WTC11 (cell line): ENCODE measurements around the gene HTR7. TPM values are rescaled to one million over a fixed set of nuclear protein-coding genes. Genes with fewer than 3 reads are reported as not detected.
"Not testable (repeated sequence)": the region's sequence is repeated elsewhere in the genome, so short reads cannot be mapped to it uniquely, and the experiment has no call there.

Experiments
- ATAC-seq: fragments of 200-7000 bp; cut with Tn5 transposase; 2 replicates; pipeline ENCODE4 v1.10.0; 2021; ENCODE audit warnings: mild to moderate bottlenecking, moderate library complexity
- CTCF ChIA-PET: fragments of 300-600 bp; sonication (Branson Sonifier 250); formaldehyde crosslinking; loops from one replicate; lab custom pipeline; 2021; ENCODE audit warnings: antibody characterized with exemption; lab: Charles Lee
- POLR2A ChIA-PET: fragments of 350-600 bp; sonication (Branson Sonifier 250); formaldehyde crosslinking; loops from one replicate; lab custom pipeline; 2021; ENCODE audit warnings: antibody characterized with exemption; lab: Charles Lee
- DNase-seq: peaks from one replicate; pipeline ENCODE4 v3.0.0; 2021; ENCODE audit warnings: low spot score
- H3K27ac Mint-ChIP-seq: 2 replicates; pipeline ENCODE4 v1.8.0; 2021; ENCODE audit warnings: mixed read lengths
- H3K27me3 Mint-ChIP-seq: 2 replicates; pipeline ENCODE4 v1.8.0; 2021; ENCODE audit warnings: low read depth, mild to moderate bottlenecking, moderate library complexity, mixed read lengths
- H3K36me3 Mint-ChIP-seq: 2 replicates; pipeline ENCODE4 v1.8.0; 2021; ENCODE audit warnings: mixed read lengths
- H3K4me1 Mint-ChIP-seq: 2 replicates; pipeline ENCODE4 v1.8.0; 2022; ENCODE audit warnings: mixed read lengths
- H3K4me3 Mint-ChIP-seq: 2 replicates; pipeline ENCODE4 v1.8.0; 2021; ENCODE audit warnings: mild to moderate bottlenecking, moderate library complexity, mixed read lengths
- H3K9me3 Mint-ChIP-seq: 2 replicates; pipeline ENCODE4 v1.8.0; 2021; ENCODE audit warnings: mixed read lengths
- ATF1 ChIP-seq: sonication (generic); formaldehyde crosslinking; IDR thresholded peaks from 2 replicates; pipeline ENCODE4 v1.8.1; 2023; ENCODE audit warnings: mild to moderate bottlenecking, moderate library complexity, missing genetic modification reagents
- CBFB ChIP-seq: sonication (generic); formaldehyde crosslinking; IDR thresholded peaks from 2 replicates; pipeline ENCODE4 v1.8.1; 2022; ENCODE audit warnings: mild to moderate bottlenecking, low read depth, missing genetic modification reagents
- CREB1 ChIP-seq: sonication (generic); formaldehyde crosslinking; IDR thresholded peaks from 2 replicates; pipeline ENCODE4 v1.8.0; 2023; ENCODE audit warnings: mild to moderate bottlenecking, missing genetic modification reagents
- GTF2I ChIP-seq: fragments of 250-450 bp; sonication (Bioruptor Pico); conservative IDR thresholded peaks from 2 replicates; pipeline ENCODE4 v1.4.0; 2021; ENCODE audit warnings: mild to moderate bottlenecking
- HMGA2 ChIP-seq: fragments of 250-450 bp; sonication (Bioruptor Pico); IDR thresholded peaks from 2 replicates; pipeline ENCODE4 v1.4.0; 2021; ENCODE audit warnings: mild to moderate bottlenecking, moderate library complexity
- JAZF1 ChIP-seq: fragments of 250-450 bp; sonication (Bioruptor Pico); IDR thresholded peaks from 2 replicates; pipeline ENCODE4 v1.9.0; 2021; ENCODE audit warnings: moderate library complexity, mild to moderate bottlenecking, inconsistent platforms
- NR1H2 ChIP-seq: sonication (generic); formaldehyde crosslinking; IDR thresholded peaks from 2 replicates; pipeline ENCODE4 v1.9.0; 2021; ENCODE audit warnings: mild to moderate bottlenecking, moderate library complexity, missing genetic modification reagents
- NR3C1 ChIP-seq: sonication (generic); formaldehyde crosslinking; conservative IDR thresholded peaks from 2 replicates; pipeline ENCODE4 v1.8.1; 2023; ENCODE audit warnings: low read depth, mild to moderate bottlenecking, missing genetic modification reagents
- RELA ChIP-seq: sonication (generic); formaldehyde crosslinking; IDR thresholded peaks from 2 replicates; pipeline ENCODE4 v1.8.1; 2022; ENCODE audit warnings: missing genetic modification reagents, mild to moderate bottlenecking, borderline replicate concordance
- TCF7 ChIP-seq: sonication (generic); formaldehyde crosslinking; IDR thresholded peaks from 2 replicates; pipeline ENCODE4 v1.8.0; 2022; ENCODE audit warnings: mild to moderate bottlenecking, low read depth, missing genetic modification reagents, moderate library complexity
- TEAD4 ChIP-seq: sonication (generic); formaldehyde crosslinking; IDR thresholded peaks from 2 replicates; pipeline ENCODE4 v1.8.0; 2022; ENCODE audit warnings: mild to moderate bottlenecking, missing genetic modification reagents
- ZNF121 ChIP-seq: sonication (generic); formaldehyde crosslinking; IDR thresholded peaks from 2 replicates; pipeline ENCODE4 v1.8.0; 2023; ENCODE audit warnings: missing genetic modification reagents
- ZNF317 ChIP-seq: sonication (generic); formaldehyde crosslinking; IDR thresholded peaks from 2 replicates; pipeline ENCODE4 v1.8.1; 2023; ENCODE audit warnings: low read depth, mild to moderate bottlenecking, moderate library complexity, missing genetic modification reagents, borderline replicate concordance
- ZNF416 ChIP-seq: fragments of 250-450 bp; sonication (Bioruptor Pico); IDR thresholded peaks from 2 replicates; pipeline ENCODE4 v1.9.0; 2021; ENCODE audit warnings: mild to moderate bottlenecking, inconsistent platforms
- ZNF423 ChIP-seq: fragments of 250-450 bp; sonication (Bioruptor Pico); IDR thresholded peaks from 2 replicates; pipeline ENCODE4 v2.1.2; 2022; ENCODE audit warnings: mild to moderate bottlenecking, moderate library complexity
- total RNA-seq: library from RNA; stranded (reverse); gene quantifications from 3 replicates; pipeline ENCODE4 v1.2.3, GENCODE V29; 2021
- TF ChIP-seq, protein P1 (sequence below): sonication (generic); formaldehyde crosslinking; IDR thresholded peaks from 2 replicates; pipeline ENCODE4 v1.8.1; 2022; ENCODE audit warnings: low read depth, mild to moderate bottlenecking, moderate library complexity, missing genetic modification reagents, borderline replicate concordance
- TF ChIP-seq, protein P2 (sequence below): sonication (generic); formaldehyde crosslinking; IDR thresholded peaks from 2 replicates; pipeline ENCODE4 v1.8.1; 2022; ENCODE audit warnings: mild to moderate bottlenecking, moderate library complexity, missing genetic modification reagents
- TF ChIP-seq, protein P3 (sequence below): sonication (generic); formaldehyde crosslinking; IDR thresholded peaks from 2 replicates; pipeline ENCODE4 v1.8.0; 2022; ENCODE audit warnings: mild to moderate bottlenecking, missing genetic modification reagents
- TF ChIP-seq, protein P4 (sequence below): sonication (generic); formaldehyde crosslinking; IDR thresholded peaks from 2 replicates; pipeline ENCODE4 v1.8.1; 2022; ENCODE audit warnings: mild to moderate bottlenecking, missing genetic modification reagents, moderate library complexity, borderline replicate concordance
- TF ChIP-seq, protein P5 (sequence below): sonication (generic); formaldehyde crosslinking; IDR thresholded peaks from 2 replicates; pipeline ENCODE4 v1.8.0; 2023; ENCODE audit warnings: mild to moderate bottlenecking, missing genetic modification reagents

HTR7 gene
- total RNA-seq, 1 experiment from 2014 or later = 11.2 TPM

DNA sequence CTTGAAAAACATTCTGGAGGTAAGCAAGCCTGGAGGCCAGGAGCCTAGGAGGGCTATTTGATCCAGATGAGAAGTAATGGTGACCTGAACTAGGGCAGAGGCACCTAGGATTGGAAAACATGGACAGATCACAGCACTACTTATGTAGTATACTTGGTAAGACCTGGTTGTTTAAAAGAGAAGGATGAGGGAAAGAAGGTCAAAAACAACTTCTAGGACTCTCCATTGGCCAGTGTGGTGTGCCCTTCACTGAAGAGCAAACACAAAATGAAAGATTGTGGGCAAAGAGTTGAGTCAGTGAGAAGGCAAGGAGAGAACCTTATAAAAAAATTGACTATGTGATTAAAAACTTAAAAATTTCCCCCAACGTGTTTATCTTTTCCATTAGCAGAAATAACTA lies 48.8 kb upstream of the HTR7 start:
- ChIA-PET POLR2A (no interaction called here), CTCF (interaction anchor here (0.6 kb wide), 1 partner anchor 64 kb away, joined by 3 read pairs; no protein-coding TSS in a partner anchor)
- H3K9me3 Mint-ChIP-seq = 0 out of 2 replicates have a peak, but pooled peaks cover 7% of the 10 kb centered on the region
- H3K36me3 Mint-ChIP-seq = no peaks in the 10 kb centered on the region
- TF ChIP-seq JAZF1 (no peak), ZNF423 (CRISPR knock-in tag) (no peak)
- TF ChIP-seq, protein P1, sequence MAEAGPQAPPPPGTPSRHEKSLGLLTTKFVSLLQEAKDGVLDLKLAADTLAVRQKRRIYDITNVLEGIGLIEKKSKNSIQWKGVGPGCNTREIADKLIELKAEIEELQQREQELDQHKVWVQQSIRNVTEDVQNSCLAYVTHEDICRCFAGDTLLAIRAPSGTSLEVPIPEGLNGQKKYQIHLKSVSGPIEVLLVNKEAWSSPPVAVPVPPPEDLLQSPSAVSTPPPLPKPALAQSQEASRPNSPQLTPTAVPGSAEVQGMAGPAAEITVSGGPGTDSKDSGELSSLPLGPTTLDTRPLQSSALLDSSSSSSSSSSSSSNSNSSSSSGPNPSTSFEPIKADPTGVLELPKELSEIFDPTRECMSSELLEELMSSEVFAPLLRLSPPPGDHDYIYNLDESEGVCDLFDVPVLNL (CRISPR knock-in tag) = no peak
- TF ChIP-seq, protein P2, sequence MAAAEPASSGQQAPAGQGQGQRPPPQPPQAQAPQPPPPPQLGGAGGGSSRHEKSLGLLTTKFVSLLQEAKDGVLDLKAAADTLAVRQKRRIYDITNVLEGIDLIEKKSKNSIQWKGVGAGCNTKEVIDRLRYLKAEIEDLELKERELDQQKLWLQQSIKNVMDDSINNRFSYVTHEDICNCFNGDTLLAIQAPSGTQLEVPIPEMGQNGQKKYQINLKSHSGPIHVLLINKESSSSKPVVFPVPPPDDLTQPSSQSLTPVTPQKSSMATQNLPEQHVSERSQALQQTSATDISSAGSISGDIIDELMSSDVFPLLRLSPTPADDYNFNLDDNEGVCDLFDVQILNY (CRISPR knock-in tag) = no peak
- H3K27ac Mint-ChIP-seq = no peak overlapping the region
- H3K4me1 Mint-ChIP-seq = peaks cover under 1% of the 10 kb centered on the region; the same call in 1 of the 2 replicates
- H3K27me3 Mint-ChIP-seq = peaks cover 25% of the 10 kb centered on the region
- no peak for DNase-seq
- H3K4me3 Mint-ChIP-seq = no peak overlapping the region
- no peak for ATAC-seq

DNA sequence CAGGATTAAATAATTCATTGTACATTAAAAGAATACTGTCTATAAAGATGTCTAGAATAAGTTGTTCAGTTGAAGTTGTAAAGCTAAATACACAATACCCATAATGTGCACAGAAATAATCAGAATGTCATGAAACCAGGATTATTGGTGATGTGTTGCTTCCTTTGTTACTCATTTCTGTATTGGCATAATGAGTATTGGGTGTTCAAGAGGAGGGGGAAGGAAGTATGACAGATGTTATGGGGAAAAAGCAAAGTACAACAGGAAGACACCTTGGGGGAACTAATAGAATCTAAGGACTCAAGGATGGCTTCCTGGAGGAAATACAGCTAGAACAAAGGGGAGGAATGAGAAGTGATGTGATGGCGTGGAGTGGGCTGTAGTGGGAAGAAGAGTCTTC lies 48.1 kb upstream of the HTR7 start:
- no peak overlapping the region for H3K27ac Mint-ChIP-seq
- ChIA-PET POLR2A (no interaction called here), CTCF (no interaction called here)
- no peak overlapping the region for H3K4me3 Mint-ChIP-seq
- TF ChIP-seq RELA (CRISPR knock-in tag) (no peak), JAZF1 (no peak), HMGA2 (CRISPR knock-in tag) (no peak), ZNF317 (CRISPR knock-in tag) (no peak), CBFB (CRISPR knock-in tag) (no peak), ATF1 (CRISPR knock-in tag) (no peak), NR3C1 (CRISPR knock-in tag) (no peak), CREB1 (no peak), TEAD4 (no peak), NR1H2 (no peak)
- TF ChIP-seq, protein P3, sequence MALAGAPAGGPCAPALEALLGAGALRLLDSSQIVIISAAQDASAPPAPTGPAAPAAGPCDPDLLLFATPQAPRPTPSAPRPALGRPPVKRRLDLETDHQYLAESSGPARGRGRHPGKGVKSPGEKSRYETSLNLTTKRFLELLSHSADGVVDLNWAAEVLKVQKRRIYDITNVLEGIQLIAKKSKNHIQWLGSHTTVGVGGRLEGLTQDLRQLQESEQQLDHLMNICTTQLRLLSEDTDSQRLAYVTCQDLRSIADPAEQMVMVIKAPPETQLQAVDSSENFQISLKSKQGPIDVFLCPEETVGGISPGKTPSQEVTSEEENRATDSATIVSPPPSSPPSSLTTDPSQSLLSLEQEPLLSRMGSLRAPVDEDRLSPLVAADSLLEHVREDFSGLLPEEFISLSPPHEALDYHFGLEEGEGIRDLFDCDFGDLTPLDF (CRISPR knock-in tag) = no peak
- no peaks in the 10 kb centered on the region for H3K4me1 Mint-ChIP-seq
- DNase-seq = no peak
- H3K27me3 Mint-ChIP-seq = peaks cover 19% of the 10 kb centered on the region
- no peaks in the 10 kb centered on the region for H3K36me3 Mint-ChIP-seq
- ATAC-seq = no peak
- H3K9me3 Mint-ChIP-seq = 0 out of 2 replicates have a peak, but pooled peaks cover 7% of the 10 kb centered on the region

DNA sequence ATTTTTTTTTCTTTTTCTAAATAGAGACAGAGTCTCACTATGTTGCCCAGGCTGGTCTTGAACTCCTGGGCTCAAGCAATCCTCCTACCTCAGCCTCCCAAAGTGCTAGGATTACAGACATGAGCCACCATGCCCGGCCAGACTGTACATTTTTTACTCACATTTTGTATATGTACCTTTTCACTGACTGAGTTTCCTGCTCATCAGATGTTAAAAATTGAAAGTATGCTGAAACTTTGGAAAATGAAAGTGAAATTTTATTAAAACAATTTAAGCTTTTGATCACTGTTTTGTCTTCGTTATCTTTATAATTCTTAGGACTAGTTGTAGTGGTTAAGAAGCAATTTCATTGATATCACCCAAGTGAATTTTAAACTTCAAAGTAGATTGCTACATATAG lies 39.1 kb upstream of the HTR7 start:
- H3K27ac Mint-ChIP-seq, ATAC-seq, DNase-seq, POLR2A ChIA-PET, H3K27me3 Mint-ChIP-seq, H3K4me1 Mint-ChIP-seq, CTCF ChIA-PET, H3K9me3 Mint-ChIP-seq, H3K4me3 Mint-ChIP-seq: not testable (repeated sequence)
- H3K36me3 Mint-ChIP-seq = peaks cover 27% of the 10 kb centered on the region

DNA sequence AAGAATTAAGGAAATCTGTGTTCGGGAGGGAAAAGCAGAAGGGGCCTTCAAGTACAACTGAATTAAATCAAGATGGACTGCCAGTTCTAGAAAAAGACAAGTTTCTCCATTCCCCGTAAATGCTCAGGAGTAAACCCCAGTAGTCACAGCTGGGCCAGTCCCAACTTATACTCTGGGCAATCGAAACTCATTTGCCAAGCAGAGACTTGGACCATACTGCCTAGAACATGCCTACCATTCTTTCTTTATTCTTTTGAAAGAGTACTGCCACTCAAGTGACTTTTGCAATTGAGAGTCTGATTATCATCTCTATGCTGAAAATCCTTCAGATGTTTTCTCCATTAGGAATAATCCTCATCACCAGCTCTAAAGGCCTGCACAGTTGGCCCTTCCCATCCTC lies 35.4 kb upstream of the HTR7 start:
- DNase-seq (no peak), ATAC-seq (no peak)
- no peaks in the 10 kb centered on the region for H3K9me3 Mint-ChIP-seq
- H3K4me3 Mint-ChIP-seq = no peak overlapping the region
- POLR2A ChIA-PET = no interaction called here
- TF ChIP-seq TCF7 (CRISPR knock-in tag) = no peak
- TF ChIP-seq ZNF121 = no peak
- TF ChIP-seq, protein P4, sequence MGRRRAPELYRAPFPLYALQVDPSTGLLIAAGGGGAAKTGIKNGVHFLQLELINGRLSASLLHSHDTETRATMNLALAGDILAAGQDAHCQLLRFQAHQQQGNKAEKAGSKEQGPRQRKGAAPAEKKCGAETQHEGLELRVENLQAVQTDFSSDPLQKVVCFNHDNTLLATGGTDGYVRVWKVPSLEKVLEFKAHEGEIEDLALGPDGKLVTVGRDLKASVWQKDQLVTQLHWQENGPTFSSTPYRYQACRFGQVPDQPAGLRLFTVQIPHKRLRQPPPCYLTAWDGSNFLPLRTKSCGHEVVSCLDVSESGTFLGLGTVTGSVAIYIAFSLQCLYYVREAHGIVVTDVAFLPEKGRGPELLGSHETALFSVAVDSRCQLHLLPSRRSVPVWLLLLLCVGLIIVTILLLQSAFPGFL (CRISPR knock-in tag) = no peak
- TF ChIP-seq HMGA2 (CRISPR knock-in tag) = no peak
- TF ChIP-seq ZNF416 = no peak
- TF ChIP-seq GTF2I = no peak
- TF ChIP-seq, protein P5, sequence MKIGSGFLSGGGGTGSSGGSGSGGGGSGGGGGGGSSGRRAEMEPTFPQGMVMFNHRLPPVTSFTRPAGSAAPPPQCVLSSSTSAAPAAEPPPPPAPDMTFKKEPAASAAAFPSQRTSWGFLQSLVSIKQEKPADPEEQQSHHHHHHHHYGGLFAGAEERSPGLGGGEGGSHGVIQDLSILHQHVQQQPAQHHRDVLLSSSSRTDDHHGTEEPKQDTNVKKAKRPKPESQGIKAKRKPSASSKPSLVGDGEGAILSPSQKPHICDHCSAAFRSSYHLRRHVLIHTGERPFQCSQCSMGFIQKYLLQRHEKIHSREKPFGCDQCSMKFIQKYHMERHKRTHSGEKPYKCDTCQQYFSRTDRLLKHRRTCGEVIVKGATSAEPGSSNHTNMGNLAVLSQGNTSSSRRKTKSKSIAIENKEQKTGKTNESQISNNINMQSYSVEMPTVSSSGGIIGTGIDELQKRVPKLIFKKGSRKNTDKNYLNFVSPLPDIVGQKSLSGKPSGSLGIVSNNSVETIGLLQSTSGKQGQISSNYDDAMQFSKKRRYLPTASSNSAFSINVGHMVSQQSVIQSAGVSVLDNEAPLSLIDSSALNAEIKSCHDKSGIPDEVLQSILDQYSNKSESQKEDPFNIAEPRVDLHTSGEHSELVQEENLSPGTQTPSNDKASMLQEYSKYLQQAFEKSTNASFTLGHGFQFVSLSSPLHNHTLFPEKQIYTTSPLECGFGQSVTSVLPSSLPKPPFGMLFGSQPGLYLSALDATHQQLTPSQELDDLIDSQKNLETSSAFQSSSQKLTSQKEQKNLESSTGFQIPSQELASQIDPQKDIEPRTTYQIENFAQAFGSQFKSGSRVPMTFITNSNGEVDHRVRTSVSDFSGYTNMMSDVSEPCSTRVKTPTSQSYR (CRISPR knock-in tag) = no peak
- CTCF ChIA-PET = no interaction called here
- no peaks in the 10 kb centered on the region for H3K4me1 Mint-ChIP-seq
- H3K27ac Mint-ChIP-seq = no peak overlapping the region
- H3K27me3 Mint-ChIP-seq = no peaks in the 10 kb centered on the region
- H3K36me3 Mint-ChIP-seq = peaks cover 48% of the 10 kb centered on the region
